ENCODE results near the gene ASH1L. TPM values are rescaled to one million over a fixed set of nuclear protein-coding genes. Genes with fewer than 3 reads are reported as not detected.
"Not testable (repeated sequence)": the region's sequence is repeated elsewhere in the genome, so short reads cannot be mapped to it uniquely, and the experiment has no call there.

ASH1L gene
- total and polyA plus RNA-seq, 2 experiments from 2014 or later, result 23.6 to 24.7 TPM

- H3K27ac Mint-ChIP-seq, result no peak overlapping the region
- H3K27me3 Mint-ChIP-seq (ENCODE audit: insufficient read depth, low read depth, poor library complexity), result peaks cover 3% of the 10 kb centered on the region
- H3K4me1 ChIP-seq (ENCODE audit: insufficient read depth), result no peaks in the 10 kb centered on the region
- H3K27me3 ChIP-seq (ENCODE audit: insufficient read depth), result no peaks in the 10 kb centered on the region
- H3K27ac ChIP-seq (ENCODE audit: low read depth), result no peak overlapping the region
- no peak overlapping the region for H3K4me3 Mint-ChIP-seq
- no peak for DNase-seq (ENCODE audit: low spot score)
- no peak for ATAC-seq
- TF ChIP-seq POLR2AphosphoS5 (IDR thresholded peaks at IDR 0.05; ENCODE audit: low read depth) (no peak), ZNF462 (CRISPR knock-in tag; IDR thresholded peaks at IDR 0.05) (no peak), REST (IDR thresholded peaks at IDR 0.05; ENCODE audit: unreplicated experiment) (no peak), NANOG (IDR thresholded peaks at IDR 0.05; ENCODE audit: borderline replicate concordance) (no peak)
- no peaks in the 10 kb centered on the region; the same call in 2 of the 3 replicates for H3K9me3 Mint-ChIP-seq
- no peak overlapping the region for H2AFZ ChIP-seq
- no peak overlapping the region for H3K4me3 ChIP-seq
- H3K36me3 Mint-ChIP-seq (ENCODE audit: low read depth), result no peaks in the 10 kb centered on the region
- no peaks in the 10 kb centered on the region; the same call in 1 of the 2 replicates for H4K20me1 ChIP-seq (replicated peaks; ENCODE audit: insufficient read depth)
- H3K4me2 ChIP-seq, result no peak overlapping the region
- no peaks in the 10 kb centered on the region for H3K36me3 ChIP-seq (ENCODE audit: insufficient read depth)
- no peaks in the 10 kb centered on the region for H3K9me2 ChIP-seq (ENCODE audit: insufficient read depth)
- no peaks in the 10 kb centered on the region for H3K4me1 Mint-ChIP-seq
- no peaks in the 10 kb centered on the region for H3F3A ChIP-seq (replicated peaks; ENCODE audit: low read depth)
- no peaks in the 10 kb centered on the region; the same call in 1 of the 2 replicates for H3K79me2 ChIP-seq (replicated peaks; ENCODE audit: insufficient read depth)
These were observed 141.8 kb downstream of the ASH1L start for GRCh38 chr1:155420788-155421187.

GRCh38 chr1:155411840-155412239 is 150.8 kb downstream of the ASH1L start:
- not testable (repeated sequence) for ATAC-seq; H3K36me3 Mint-ChIP-seq (ENCODE audit: low read depth); H3K4me1 Mint-ChIP-seq; H3K79me2 ChIP-seq (replicated peaks; ENCODE audit: insufficient read depth); H3K27me3 ChIP-seq (ENCODE audit: insufficient read depth); H3K27ac ChIP-seq (ENCODE audit: low read depth); H3K4me2 ChIP-seq; H3K9me2 ChIP-seq (ENCODE audit: insufficient read depth); H3K4me3 Mint-ChIP-seq; H2AFZ ChIP-seq; H3K4me3 ChIP-seq; H3K9me3 Mint-ChIP-seq; H3K27me3 Mint-ChIP-seq (ENCODE audit: insufficient read depth, low read depth, poor library complexity); H3K36me3 ChIP-seq (ENCODE audit: insufficient read depth); H3K27ac Mint-ChIP-seq; H3K4me1 ChIP-seq (ENCODE audit: insufficient read depth); H4K20me1 ChIP-seq (replicated peaks; ENCODE audit: insufficient read depth); DNase-seq (ENCODE audit: low spot score); H3F3A ChIP-seq (replicated peaks; ENCODE audit: low read depth)

Data from GM23338 (cell line).